GM21825 (cell line): ENCODE measurements around the gene KANSL3.

Source experiments
- ATAC-seq: cut with Tn5 transposase; IDR thresholded peaks from one replicate; pipeline ENCODE4 v1.9.1; 2021; ENCODE audit warnings: mild to moderate bottlenecking, moderate library complexity; ENCODE audit not compliant: unreplicated experiment

KANSL3 gene

GRCh38 chr2:96546797-96547196 is 91.3 kb downstream of the KANSL3 start:
- no peak for ATAC-seq

GRCh38 chr2:96546321-96546720 is 91.8 kb downstream of the KANSL3 start:
- ATAC-seq = no peak
